GM12865 (cell line): ENCODE results near the gene ELF2.
"Not testable (repeated sequence)": the region's sequence is repeated elsewhere in the genome, so short reads cannot be mapped to it uniquely, and the experiment has no call there.

Experiments used
- DNase-seq: peaks from one replicate; pipeline ENCODE4 v3.0.0; 2010; ENCODE audit warnings: low read depth
- H3K4me3 ChIP-seq: 2 replicates; pipeline ENCODE4 v1.5.1; 2011; ENCODE audit warnings: mild to moderate bottlenecking, low read depth, low read length, control low read depth
- TF ChIP-seq, protein P1 (sequence below): IDR thresholded peaks from 2 replicates; pipeline ENCODE4 v1.5.1; 2011; ENCODE audit warnings: low read length, control low read depth, low read depth, inconsistent platforms; ENCODE audit not compliant: insufficient read depth; ENCODE audit errors: missing control alignments

ELF2 gene

DNA sequence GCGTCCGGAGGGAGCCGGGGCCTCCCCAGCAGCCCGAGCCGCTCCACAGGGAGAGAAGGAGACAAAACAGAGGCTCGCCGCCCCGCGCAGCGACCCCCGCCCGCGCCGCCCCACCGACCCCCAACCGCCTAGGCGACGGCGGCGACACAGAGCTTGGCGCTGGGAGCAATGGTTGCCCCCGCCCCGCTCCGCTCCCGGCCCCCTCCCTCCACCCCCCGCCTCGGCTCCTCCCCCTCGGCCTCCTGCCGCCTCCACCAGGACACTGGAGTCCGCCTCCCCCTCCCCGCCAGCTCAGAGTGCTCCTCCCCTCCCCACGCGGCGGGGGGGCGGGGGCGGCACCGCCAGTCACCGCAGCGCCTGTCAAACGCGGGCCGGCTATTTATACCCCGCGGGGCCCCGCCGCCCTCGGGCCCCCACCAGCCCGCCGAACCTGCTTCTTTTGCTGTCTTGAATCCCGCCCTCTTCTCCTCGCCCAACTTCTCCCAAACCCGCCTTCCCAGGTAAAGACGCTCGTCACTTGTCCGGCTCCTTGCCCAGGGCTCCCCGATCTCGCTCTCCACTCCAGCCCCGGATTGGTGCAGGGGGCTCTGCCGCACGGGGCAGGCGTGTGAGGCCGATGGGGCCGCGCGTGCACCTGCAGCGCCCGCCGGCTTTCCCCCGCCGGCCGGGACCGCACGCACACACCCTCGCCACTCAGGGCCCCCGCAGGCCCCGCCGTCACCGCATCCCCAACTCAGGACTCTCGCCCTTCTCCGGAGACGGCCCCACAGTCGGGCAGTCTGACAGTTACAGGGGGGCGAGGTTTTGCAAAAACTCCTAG lies at the start of gene ELF2:
Gene ELF2 (minus strand): TSS at position 170 of the 820 bp plus-strand sequence. CDS start 39,517 bp downstream, outside the sequence.
- H3K4me3 ChIP-seq: peak within 1 kb of the TSS; percentile 96
- DNase-seq: peak; percentile 89
- TF ChIP-seq, protein P1, sequence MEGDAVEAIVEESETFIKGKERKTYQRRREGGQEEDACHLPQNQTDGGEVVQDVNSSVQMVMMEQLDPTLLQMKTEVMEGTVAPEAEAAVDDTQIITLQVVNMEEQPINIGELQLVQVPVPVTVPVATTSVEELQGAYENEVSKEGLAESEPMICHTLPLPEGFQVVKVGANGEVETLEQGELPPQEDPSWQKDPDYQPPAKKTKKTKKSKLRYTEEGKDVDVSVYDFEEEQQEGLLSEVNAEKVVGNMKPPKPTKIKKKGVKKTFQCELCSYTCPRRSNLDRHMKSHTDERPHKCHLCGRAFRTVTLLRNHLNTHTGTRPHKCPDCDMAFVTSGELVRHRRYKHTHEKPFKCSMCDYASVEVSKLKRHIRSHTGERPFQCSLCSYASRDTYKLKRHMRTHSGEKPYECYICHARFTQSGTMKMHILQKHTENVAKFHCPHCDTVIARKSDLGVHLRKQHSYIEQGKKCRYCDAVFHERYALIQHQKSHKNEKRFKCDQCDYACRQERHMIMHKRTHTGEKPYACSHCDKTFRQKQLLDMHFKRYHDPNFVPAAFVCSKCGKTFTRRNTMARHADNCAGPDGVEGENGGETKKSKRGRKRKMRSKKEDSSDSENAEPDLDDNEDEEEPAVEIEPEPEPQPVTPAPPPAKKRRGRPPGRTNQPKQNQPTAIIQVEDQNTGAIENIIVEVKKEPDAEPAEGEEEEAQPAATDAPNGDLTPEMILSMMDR: no peak

DNA sequence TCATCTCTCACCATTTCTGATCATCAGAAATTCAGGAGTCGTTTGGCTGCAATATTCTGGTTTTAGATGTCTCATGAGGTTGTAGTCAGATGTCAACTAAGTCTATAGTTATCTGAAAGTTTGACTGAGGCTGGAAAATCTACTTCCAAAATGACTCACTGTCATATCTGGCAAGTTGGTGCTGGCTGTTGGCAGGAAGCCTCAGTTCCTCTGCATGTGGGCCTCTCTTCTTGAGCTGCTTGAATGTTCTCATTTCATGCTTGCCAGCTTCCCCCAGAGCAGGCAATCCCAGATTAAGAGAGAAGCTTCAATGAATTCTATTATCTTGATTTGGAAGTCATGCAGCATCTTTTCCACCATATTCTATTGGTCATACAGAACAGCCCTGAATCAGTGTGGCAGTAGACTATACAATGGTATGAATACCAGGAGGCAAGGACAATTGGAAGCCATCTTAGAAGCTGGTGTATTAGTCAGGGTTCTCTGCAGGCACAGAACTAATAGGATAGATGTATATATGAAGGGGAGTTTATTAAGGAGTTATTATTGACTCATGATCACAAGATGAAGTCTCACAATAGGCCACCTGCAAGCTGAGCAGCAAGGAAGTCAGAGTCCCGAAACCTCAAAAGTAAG lies 46.8 kb upstream of the ELF2 start:
- TF ChIP-seq, protein P1: no peak
- DNase-seq: peak; percentile 56
- H3K4me3 ChIP-seq: no peak overlapping the region

DNA sequence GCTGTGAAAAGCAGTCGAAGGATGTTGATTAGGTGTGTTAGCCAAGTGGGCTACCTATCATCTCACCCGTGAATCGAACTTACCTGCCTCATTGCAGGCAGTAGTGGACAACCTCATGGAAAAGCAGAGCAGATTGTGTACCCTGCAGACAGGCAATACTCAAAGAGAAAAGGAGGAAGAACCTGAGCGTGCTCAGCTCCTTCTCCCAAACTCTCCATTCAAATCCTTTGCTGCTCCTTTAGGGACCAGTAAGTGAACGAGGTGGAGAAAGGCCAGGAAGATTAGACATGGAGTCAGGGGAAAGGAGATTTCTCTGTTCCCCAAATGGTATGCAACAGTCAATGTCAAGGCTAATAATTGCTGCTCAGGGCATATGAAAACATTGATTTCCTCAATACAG lies 45.2 kb upstream of the ELF2 start:
- DNase-seq: no peak
- TF ChIP-seq, protein P1: no peak
- H3K4me3 ChIP-seq: no peak overlapping the region

DNA sequence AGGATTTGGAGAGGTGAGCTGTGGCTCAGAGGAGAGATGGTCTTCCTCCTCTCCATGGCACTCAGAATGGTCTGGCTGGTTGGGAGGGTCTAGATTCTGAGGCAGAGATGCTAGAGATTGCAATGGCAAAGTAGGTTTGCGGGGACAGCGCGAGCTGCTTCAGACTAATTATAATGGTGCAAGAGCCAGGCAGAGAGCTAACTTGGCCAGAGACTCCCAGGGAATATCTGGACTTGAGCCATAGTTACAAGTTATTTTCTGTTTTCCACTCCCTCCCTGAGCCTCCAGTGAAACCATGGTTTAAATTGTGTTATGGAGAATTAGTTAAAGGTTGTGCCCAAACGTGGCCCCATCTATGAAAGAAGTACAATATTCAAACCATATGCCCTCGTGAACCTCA lies 44.7 kb upstream of the ELF2 start:
- DNase-seq: no peak
- TF ChIP-seq, protein P1: no peak
- H3K4me3 ChIP-seq: no peak overlapping the region

DNA sequence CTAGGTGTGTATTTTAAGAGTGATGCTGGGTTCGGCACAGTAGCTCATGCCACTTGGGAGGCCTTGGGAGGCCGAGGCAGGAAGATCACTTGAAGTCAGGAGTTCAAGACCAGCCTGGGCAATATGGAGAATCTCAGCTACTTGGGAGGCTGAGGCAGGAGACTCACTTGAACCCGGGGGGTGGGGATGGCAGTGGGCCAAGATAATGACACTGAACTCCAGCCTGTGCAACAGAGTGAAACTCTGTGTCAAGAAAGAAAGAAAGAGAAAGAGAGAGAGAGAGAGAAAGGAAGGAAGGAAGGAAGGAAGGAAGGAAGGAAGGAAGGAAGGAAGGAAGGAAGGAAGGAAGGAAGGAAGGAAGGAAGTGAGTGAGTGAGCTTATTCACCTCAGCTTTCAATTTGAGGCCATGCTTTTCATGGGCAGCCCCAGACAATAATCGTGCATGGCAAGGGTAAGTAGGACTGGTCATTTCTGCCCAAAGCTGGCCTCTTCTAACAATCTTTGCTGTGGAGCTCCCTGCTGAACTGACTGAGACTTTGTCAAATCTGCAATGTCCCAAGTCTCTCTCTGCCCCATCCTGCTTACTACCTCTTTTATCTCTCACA lies 42.5 kb upstream of the ELF2 start:
- DNase-seq: no peak
- TF ChIP-seq, protein P1: no peak
- no peak overlapping the region for H3K4me3 ChIP-seq

DNA sequence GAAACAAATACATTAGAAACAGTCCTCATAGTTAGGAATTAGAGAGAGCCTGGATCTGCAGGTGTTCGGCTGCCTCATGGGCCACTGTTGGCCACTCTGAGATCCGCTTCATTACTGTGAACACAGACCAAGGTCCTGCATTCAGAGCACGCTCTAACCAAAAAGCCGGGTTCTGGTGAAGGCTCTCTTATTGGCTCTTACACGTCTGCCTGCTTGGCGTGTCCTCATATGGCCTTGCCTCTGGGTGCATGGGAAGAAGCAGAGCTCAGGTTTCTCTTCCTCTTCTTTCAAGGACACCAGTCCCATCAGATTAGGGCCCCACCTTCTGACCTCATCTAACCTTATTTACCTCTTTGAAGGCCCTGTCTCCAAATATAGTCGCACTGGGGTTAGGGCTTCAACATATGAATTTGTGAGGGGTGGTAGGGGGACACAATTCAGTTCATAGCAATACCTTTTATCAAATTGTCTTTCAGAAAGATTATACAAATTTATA lies 37.1 kb upstream of the ELF2 start:
- TF ChIP-seq, protein P1: no peak

DNA sequence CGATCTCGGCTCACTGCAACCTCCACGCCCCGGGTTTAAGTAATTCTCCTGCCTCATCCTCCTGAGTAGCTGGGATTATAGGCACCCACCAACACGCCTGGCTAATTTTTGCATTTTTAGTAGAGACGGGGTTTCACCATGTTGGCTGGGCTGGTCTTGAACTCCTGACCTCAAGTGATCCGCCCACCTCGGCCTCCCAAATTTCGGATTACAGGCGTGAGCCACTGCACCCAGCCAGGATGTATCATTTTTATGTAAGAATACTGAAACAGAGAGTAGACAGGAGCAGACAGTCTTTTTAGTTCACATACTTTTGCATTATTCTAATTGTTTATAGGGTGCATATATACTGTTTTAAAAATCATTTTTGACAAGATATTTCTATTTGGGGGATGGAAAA lies 36.6 kb upstream of the ELF2 start:
- DNase-seq, H3K4me3 ChIP-seq: not testable (repeated sequence)

More for the DNA sequence above, 37.1 kb upstream of the ELF2 start:
- peak; percentile 89 for DNase-seq
- no peak overlapping the region for H3K4me3 ChIP-seq
